ENCODE results near the gene VPS13C.

GRCh38 chr15:61824291-61824690 lies 236.0 kb downstream of the VPS13C start:
- TF ChIP-seq CTCF (IDR thresholded peaks at IDR 0.05 in 8 of 11, conservative IDR thresholded peaks at IDR 0.05 in 3 of 11) = no peak
- no peak for TF ChIP-seq POLR2AphosphoS5 (IDR thresholded peaks at IDR 0.05)
- TF ChIP-seq POLR2A (IDR thresholded peaks at IDR 0.05) = no peak

Data from spleen (tissue), 7 donors.